ENCODE data around the gene KCNG2. TPM values are rescaled to one million over a fixed set of nuclear protein-coding genes. Genes with fewer than 3 reads are reported as not detected.

The KCNG2 gene
- total RNA-seq, 2 experiments from 2014 or later: not detected

DNA sequence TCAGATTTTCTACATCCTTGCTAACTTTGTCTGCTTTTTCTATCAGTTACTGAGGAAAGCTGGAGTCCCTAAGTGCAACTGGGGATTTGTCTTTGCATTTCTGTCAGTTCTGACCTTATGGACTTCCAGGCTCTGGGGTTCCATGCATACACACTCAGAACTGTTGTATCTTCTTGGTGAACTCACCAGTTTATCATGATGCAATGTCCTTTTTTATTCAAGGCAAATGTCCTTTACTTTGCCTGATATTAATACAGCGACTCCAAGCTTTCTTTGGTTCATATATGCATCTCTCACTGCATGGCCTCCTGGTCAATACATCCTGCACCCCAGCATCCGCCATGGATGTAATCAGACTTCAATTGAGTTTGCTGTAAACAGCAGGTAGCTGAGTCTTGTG is 109.0 kb downstream of the KCNG2 start:
- peaks cover 19% of the 10 kb centered on the region for H3K36me3 Mint-ChIP-seq
- peaks cover 17% of the 10 kb centered on the region for H3K4me1 Mint-ChIP-seq
- no peak for DNase-seq
- no peak overlapping the region for H3K27ac Mint-ChIP-seq
- H3K4me3 Mint-ChIP-seq: no peak overlapping the region
- no peaks in the 10 kb centered on the region for H3K9me3 Mint-ChIP-seq
- H3K27me3 Mint-ChIP-seq: no peaks in the 10 kb centered on the region

DNA sequence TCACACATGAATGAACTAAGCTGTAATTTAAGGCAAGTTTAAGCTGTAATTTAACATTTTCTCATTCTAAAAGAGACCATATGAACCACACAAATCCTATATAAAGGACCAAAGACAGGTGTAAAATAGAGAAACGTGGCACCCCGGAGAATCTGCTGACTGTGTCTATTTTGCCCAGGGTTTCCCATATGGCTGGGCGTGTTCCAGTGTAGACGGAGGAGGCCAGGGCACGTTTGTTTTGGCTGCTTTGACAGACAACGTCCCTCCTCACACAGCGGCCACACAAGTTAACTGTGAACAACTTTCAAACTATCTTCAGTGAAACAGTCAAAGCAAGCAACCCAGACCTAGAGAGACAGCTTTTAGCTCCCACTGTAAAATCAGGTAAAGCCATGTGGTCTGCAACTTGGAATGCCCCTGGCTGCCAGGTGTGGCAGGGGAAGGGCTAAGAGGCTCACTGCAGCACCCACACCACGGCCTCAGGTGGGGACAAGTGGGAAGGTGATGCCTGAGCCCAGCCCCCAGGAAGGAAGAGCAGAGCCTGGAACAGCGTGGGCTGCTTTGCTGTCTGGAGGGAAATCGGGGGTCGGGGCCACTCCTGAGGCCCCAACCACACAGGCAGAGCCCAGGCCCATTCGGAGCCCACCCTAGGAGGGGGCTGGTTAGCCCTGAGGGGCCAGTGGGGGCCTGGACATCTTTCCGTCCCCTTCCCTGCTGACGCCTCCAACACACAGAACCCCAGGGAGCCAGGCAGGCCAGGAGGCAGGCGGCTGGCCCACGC is 113.0 kb downstream of the KCNG2 start:
- Mint-ChIP-seq H3K27me3 (no peaks in the 10 kb centered on the region), H3K27ac (no peak overlapping the region), H3K4me3 (no peak overlapping the region), H3K36me3 (peaks cover 46% of the 10 kb centered on the region), H3K9me3 (peaks cover 2% of the 10 kb centered on the region), H3K4me1 (peaks cover 39% of the 10 kb centered on the region)
- DNase-seq: no peak

DNA sequence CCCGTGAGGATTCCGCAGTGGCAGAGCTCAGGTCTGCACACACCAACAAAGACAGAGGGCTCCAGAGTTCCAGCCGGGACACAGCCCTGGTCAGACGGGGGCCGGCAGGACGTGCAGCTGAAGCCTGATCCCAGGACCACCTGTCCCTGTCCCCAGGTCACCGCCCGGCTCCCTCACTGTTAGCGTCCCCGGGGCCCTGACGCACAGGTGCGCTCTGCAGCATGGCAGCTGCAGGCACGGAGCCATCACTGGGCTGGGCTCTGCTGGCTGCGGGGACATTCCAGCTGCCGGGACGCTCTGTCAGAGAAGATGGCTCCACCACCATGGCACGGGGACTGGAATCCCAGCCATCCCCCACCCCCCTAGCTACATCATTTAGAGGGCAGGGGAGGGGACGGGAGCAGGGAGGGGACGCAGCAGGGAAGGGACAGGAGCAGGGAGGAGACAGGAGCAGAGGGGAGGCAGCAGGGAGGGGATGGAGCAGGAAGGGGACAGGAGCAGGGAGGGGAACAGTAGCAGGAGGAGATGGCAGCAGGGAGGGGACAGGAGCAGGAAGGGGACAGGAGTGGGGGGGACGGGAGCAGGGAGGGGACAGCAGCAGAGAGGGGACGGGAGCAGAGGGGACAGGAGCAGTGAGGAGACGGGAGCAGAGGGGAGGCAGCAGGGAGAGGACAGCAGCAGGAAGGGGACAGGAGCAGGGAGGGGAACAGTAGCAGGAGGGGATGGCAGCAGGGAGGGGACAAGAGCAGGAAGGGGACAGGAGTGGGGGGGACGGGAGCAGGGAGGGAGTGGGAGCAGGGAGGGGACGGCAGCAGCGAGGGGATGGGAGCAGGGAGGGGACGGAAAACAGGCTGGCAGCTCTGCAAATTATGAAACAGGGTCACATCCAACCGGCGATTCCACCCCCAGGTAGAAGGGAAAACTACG is 113.9 kb downstream of the KCNG2 start:
- H3K4me3 Mint-ChIP-seq: no peak overlapping the region
- peak overlapping the region; percentile 4 for H3K27ac Mint-ChIP-seq
- H3K4me1 Mint-ChIP-seq: peaks cover 36% of the 10 kb centered on the region
- H3K27me3 Mint-ChIP-seq: no peaks in the 10 kb centered on the region
- H3K36me3 Mint-ChIP-seq: peaks cover 53% of the 10 kb centered on the region
- no peak for DNase-seq
- H3K9me3 Mint-ChIP-seq: peaks cover 3% of the 10 kb centered on the region

DNA sequence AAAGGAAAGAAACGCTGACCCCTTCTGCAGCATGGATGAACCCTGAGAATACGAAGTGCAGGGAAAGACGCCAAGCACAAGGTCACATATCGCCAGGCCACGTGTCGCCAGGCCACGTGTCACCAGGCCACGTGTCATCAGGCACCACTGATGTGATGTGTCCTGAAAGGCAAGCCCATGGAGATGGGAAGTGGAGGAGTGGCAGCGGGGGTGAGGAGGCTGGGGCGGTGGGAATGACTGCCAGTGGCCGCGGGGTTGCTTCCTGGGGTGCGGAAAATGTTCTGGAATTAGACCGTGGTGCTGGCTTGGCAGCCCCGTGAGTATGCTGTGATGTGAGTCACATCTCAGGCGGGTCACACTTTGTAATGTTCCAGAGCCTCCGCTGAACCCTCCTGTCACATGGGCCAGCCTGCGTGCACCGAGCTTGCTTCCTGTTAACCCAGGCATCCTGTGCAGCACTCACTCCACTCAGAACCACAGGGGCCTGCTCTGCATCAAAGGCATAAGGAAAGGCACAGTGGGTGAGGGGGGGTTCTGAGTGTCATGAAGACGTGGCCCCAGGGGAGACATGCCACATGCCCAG is 114.8 kb downstream of the KCNG2 start:
- Mint-ChIP-seq H3K27me3 (no peaks in the 10 kb centered on the region), H3K9me3 (peaks cover 5% of the 10 kb centered on the region), H3K27ac (peak overlapping the region; percentile 74), H3K36me3 (peaks cover 57% of the 10 kb centered on the region), H3K4me1 (peaks cover 36% of the 10 kb centered on the region), H3K4me3 (no peak overlapping the region)
- peak; percentile 67 for DNase-seq

DNA sequence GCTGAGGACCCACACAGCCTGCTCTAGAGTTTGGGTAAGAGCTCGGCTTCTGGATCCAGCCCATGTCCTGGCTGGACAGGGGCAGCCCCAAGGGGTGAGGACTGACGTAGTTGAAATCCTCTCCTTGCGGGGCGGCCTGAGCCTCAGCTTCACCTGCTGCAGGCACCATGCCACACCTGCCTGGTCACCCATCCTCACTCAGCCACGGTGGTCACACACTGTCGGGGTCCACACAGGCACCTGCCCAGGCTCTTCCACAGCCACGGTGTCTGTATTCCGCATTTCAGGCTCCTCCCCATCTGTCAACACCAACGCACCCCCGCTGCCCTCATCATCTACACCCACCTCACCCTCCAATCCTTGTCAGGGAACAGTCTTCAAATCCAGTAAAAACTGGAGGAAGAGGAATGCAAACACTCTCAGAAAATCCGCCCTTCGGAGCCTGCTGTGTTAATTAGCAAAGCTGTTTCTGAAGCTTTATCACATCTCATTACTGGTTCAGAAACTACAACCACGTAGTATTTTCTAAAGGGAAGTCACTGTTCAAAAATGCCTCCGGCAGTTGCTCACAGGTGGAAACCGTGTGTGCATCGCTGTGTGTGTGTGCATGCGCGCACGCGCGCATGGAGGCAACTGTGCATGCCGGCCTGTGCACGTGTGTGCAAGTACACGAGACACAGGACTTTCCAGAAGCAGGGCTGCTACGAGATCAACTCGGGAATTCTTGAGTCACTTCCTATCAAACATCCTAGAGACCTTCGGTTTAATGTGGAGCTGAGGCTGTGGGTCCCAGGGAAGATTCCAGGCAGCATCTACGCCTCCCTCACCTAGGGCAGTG is 115.5 kb downstream of the KCNG2 start:
- no peak for DNase-seq
- Mint-ChIP-seq H3K36me3 (peaks cover 61% of the 10 kb centered on the region), H3K27ac (peak overlapping the region; percentile 89), H3K4me3 (no peak overlapping the region), H3K4me1 (peaks cover 36% of the 10 kb centered on the region), H3K27me3 (no peaks in the 10 kb centered on the region), H3K9me3 (peaks cover 5% of the 10 kb centered on the region)

DNA sequence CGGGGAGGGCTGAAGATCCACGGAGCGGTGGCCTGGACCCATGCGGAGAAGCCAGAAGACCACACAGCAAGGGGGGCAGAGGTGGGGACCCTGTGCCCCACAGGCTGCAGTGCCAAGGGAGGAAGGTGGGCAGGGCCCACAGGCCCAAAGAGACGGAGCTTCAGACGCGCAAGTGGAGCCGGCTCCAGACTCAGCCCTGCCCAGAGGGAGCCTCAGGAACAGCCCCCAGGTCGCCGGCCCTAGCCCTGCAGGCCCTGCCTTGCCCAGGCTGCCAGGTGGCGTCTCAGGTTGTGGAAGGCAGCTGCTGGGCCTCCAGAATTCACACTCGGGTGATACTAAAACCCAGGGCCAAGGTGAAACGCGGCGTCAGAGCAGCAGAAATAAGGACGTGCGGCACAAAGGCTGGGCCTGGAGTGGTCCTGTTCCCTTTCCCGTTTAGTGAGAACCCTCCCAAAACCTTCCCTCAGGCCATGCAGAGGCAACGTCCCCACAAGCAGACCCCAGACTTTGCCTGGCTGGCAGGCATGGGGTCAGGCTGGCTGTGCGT is 116.9 kb downstream of the KCNG2 start:
- H3K4me1 Mint-ChIP-seq: peaks cover 33% of the 10 kb centered on the region
- peaks cover 5% of the 10 kb centered on the region for H3K9me3 Mint-ChIP-seq
- peaks cover 59% of the 10 kb centered on the region for H3K36me3 Mint-ChIP-seq
- no peaks in the 10 kb centered on the region for H3K27me3 Mint-ChIP-seq
- DNase-seq: no peak
- peak overlapping the region; percentile 89 for H3K27ac Mint-ChIP-seq
- no peak overlapping the region for H3K4me3 Mint-ChIP-seq

DNA sequence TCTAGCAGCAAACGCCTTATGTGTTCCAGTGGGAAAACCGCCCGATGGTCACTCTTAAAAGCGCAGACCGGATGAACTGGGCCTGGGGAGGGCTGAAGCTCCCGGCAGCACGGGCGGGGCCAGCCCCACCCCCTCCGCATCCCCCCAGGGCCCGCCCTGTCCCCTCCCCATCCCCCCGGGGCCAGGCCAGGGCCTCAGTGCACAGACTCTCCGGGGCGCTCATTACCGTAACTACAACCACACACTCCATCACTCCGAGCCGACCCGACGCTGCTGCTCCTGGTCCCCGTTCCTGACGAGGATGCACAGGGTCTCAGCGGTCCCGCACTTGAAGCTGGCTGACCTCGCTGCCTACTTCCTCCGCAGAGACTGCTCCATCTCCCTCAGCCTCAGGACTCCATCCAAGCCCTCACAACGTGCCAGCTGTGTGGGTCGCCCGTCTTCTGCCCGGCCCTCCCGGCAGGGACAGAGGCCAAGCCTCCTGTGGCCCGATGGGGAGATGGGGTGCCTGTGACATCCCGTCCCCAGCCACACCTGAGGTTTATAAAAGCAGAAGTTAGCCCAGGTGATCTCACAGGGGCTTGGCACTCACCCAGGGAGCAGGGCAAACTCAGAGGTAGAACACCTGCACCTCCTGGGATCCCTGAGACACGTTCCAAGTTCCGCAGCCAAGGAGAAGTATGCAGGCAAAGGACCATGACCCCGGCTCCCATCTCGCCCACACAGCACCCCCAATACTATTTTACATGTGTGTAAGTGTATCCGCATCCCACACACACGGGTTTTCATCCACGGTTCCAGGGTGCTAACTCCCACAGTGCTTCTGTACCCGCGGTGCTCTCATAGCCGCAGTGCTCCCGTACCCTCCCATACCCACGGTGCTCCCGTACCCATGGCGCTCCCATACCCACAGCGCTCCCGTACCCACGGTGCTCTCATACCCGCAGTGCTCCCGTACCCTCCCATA is 117.7 kb downstream of the KCNG2 start:
- Mint-ChIP-seq H3K4me1 (peaks cover 31% of the 10 kb centered on the region), H3K9me3 (peaks cover 5% of the 10 kb centered on the region), H3K27ac (no peak overlapping the region), H3K4me3 (no peak overlapping the region), H3K27me3 (no peaks in the 10 kb centered on the region), H3K36me3 (peaks cover 57% of the 10 kb centered on the region)
- no peak for DNase-seq

DNA sequence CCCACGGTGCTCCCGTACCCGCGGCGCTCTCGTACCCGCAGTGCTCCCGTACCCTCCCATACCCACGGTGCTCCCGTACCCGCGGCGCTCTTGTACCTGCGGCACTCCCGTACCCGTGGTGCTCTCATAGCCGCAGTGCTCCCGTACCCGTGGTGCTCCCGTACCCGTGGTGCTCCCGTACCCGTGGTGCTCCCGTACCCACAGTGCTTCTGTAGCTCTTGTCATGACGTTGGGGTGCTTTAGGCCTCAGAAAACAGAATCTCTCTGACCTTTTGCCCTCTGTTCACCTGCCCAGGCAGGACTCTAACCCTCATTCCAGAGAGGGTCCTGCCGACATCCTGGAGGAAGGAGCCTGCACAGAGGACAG is 118.4 kb downstream of the KCNG2 start:
- no peak overlapping the region for H3K4me3 Mint-ChIP-seq
- H3K36me3 Mint-ChIP-seq: peaks cover 56% of the 10 kb centered on the region
- H3K27ac Mint-ChIP-seq: no peak overlapping the region
- no peak for DNase-seq
- H3K27me3 Mint-ChIP-seq: no peaks in the 10 kb centered on the region
- peaks cover 26% of the 10 kb centered on the region for H3K4me1 Mint-ChIP-seq
- H3K9me3 Mint-ChIP-seq: peaks cover 5% of the 10 kb centered on the region

DNA sequence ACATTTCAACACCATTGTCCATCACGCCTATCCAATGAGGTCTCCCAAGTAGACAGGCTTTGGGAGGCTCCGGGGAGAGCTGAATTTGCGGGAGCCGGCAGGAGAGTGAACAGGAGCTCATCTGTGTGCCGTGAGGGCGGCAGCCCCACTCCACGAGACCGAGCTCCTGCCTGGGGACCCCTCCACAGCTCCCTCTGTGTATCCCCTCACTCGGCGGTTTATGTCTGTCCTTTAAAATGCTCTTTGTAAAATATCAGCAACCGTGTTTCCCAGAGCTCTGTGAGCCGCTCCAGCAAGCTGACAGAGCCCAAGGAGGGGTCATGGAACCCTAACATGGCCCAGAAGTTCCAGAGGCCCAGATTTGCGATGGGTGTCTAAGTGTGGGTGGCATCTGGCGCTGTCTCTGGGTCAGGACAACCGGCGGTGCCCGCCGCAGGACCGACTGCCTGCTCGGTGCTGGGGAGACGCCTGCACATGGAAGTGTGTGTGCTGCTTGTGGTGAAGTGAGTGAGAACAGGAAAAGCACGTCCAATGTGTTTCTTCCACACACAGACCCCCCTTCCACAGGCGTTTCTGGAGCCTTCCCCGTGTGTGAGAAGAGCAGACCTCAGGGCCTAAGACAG is 118.9 kb downstream of the KCNG2 start:
- no peak for DNase-seq
- no peak overlapping the region for H3K27ac Mint-ChIP-seq
- no peaks in the 10 kb centered on the region for H3K27me3 Mint-ChIP-seq
- peaks cover 56% of the 10 kb centered on the region for H3K36me3 Mint-ChIP-seq
- peaks cover 26% of the 10 kb centered on the region for H3K4me1 Mint-ChIP-seq
- no peak overlapping the region for H3K4me3 Mint-ChIP-seq
- peaks cover 5% of the 10 kb centered on the region for H3K9me3 Mint-ChIP-seq

DNA sequence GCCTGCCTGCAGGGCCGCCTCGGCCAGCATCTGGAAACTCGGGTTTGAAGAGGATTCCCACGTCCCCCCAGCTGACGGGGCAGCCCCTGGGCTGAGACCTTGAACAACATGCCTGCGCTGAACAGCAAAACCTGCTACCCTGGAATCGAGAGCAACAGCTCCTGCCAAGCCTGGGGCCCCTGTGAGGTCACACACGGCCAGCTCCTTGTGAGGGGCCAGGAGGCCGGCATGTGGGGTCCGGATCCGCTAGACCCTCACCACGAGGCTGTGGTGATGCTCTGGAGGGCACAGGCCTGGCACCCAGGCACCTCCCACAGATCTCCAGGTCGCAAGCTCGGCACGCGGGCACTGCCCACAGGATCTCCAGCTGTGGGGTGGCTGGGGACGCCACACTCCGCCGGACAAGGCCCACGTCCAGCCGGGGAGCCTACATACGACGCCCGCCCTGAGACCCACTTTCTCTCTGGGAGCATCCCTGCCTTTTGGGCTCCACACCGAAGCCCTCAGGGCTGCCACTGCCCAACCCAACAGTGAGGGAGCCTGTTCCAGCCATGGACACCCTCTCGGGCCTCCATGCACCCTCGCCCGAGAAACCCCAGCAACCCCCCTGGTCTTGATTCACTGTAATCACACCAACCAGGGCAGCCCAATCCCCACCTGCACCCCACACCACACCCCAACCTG is 119.6 kb downstream of the KCNG2 start:
- H3K4me1 Mint-ChIP-seq: peaks cover 23% of the 10 kb centered on the region
- no peak for DNase-seq

DNA sequence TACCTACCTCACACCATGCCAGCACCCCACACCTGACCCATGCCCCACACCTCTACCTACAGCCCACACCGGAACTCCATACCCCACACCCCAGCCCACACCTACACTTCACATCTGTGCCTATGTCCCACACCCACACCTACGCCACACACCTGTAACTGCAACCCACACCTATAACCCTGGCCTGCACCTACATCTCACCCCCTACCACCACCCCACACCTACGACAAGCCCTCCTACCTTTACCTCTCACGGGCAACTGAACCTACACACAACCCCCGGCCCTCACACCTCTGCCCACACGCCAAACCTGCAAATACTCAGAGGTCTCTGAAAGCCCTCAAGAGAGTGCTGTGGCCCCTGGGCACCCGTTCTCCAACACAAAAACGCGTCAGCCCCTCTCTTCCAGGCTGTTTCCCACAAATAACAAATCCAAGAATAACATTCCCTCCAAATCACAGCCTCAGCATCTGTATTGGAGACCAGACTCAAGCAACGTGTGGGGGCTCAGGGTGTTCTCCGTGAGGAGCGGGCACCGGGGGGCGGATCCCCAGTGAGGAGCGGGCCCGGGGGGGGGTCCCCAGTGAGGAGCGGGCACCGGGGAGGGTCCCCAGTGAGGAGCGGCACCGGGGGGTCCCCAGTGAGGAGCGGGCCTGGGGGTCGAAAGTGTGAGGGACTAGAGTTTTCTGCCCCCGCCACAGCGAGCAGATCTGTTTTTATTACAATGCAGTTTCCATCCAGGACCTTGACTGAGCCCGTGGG is 120.3 kb downstream of the KCNG2 start:
- peak overlapping the region; percentile 29 for H3K27ac Mint-ChIP-seq
- H3K4me1 Mint-ChIP-seq: peaks cover 19% of the 10 kb centered on the region

More for the DNA sequence above, 119.6 kb downstream of the KCNG2 start:
- Mint-ChIP-seq H3K36me3 (peaks cover 56% of the 10 kb centered on the region), H3K4me3 (no peak overlapping the region), H3K27ac (no peak overlapping the region), H3K27me3 (no peaks in the 10 kb centered on the region), H3K9me3 (peaks cover 5% of the 10 kb centered on the region)

DNA sequence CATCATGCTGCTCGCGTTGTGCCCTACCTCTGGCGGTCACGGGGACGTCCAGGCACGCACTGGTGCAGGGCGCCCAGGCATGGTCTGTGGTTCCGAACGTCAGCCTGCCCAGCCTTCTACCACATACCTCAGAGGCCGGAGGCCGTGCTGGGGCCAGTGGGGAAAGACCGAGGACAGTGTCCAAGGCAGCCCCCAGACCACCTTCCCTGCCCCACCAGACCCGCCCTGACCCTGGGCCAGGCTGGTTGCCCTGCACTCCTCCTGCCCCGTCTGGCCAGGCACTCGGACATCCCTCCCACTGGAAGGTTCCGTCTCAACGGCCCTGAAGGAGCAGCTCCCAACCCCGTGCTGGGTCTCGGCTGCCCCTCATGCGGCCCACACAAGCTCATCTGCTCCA is 120.9 kb downstream of the KCNG2 start:
- Mint-ChIP-seq H3K27me3 (no peaks in the 10 kb centered on the region), H3K4me3 (no peak overlapping the region), H3K36me3 (peaks cover 49% of the 10 kb centered on the region), H3K4me1 (peaks cover 13% of the 10 kb centered on the region), H3K9me3 (peaks cover 5% of the 10 kb centered on the region), H3K27ac (no peak overlapping the region)
- DNase-seq: no peak

More for the DNA sequence above, 120.3 kb downstream of the KCNG2 start:
- no peak for DNase-seq
- Mint-ChIP-seq H3K4me3 (no peak overlapping the region), H3K36me3 (peaks cover 51% of the 10 kb centered on the region), H3K9me3 (peaks cover 5% of the 10 kb centered on the region), H3K27me3 (no peaks in the 10 kb centered on the region)
